DND-41 (cell line): ENCODE measurements around the gene GLCE.

Experiments used
- ATAC-seq: fragments of 200-7000 bp; cut with Tn5 transposase; 3 replicates; pipeline ENCODE4 v1.9.1; 2021; ENCODE audit warnings: low read depth; ENCODE audit not compliant: insufficient read depth
- DNase-seq: peaks from one replicate; pipeline ENCODE4 v3.0.0-alpha.2; 2020
- H2AFZ ChIP-seq: 2 replicates; pipeline ENCODE4 v1.6.0; 2012; ENCODE audit warnings: low read depth, low read length
- H3K27ac ChIP-seq: 2 replicates; pipeline ENCODE4 v1.5.1; 2012; ENCODE audit warnings: low read length, inconsistent platforms
- H3K27me3 ChIP-seq: fragments of 200-600 bp; sonication (generic); 2 replicates; pipeline ENCODE4 v1.6.0; 2012; ENCODE audit warnings: low read length, mild to moderate bottlenecking, inconsistent platforms; ENCODE audit not compliant: insufficient read depth, poor library complexity
- H3K36me3 ChIP-seq: 2 replicates; pipeline ENCODE4 v1.5.1; 2012; ENCODE audit warnings: low read length, inconsistent platforms; ENCODE audit not compliant: insufficient read depth
- H3K4me1 ChIP-seq: 2 replicates; pipeline ENCODE4 v1.5.1; 2012; ENCODE audit warnings: mild to moderate bottlenecking, low read length; ENCODE audit not compliant: insufficient read depth
- H3K4me2 ChIP-seq: 2 replicates; pipeline ENCODE4 v1.6.0; 2012; ENCODE audit warnings: mild to moderate bottlenecking, moderate library complexity, low read length, inconsistent platforms; ENCODE audit not compliant: insufficient read depth
- H3K4me3 ChIP-seq, 2 experiments: fragments of 200-600 bp in 1 of 2; shearing (Covaris generic) in 1 of 2; 2 replicates each; pipeline ENCODE4 v1.5.1; 2012 to 2016; ENCODE audit warnings: inconsistent platforms in 2 of 2, low read length in 2 of 2, mild to moderate bottlenecking in 2 of 2, low read depth in 1 of 2, moderate library complexity in 1 of 2
- H3K79me2 ChIP-seq: 2 replicates; pipeline ENCODE4 v1.6.0; 2012; ENCODE audit warnings: low read length, inconsistent platforms; ENCODE audit not compliant: insufficient read depth
- H3K9ac ChIP-seq: 2 replicates; pipeline ENCODE4 v1.6.0; 2012; ENCODE audit warnings: low read depth, mild to moderate bottlenecking, inconsistent platforms, low read length, moderate library complexity
- H3K9me3 ChIP-seq: 2 replicates; pipeline ENCODE4 v1.5.1; 2012; ENCODE audit warnings: low read length, moderate library complexity, mild to moderate bottlenecking, inconsistent platforms; ENCODE audit not compliant: insufficient read depth, severe bottlenecking
- H4K20me1 ChIP-seq: 2 replicates; pipeline ENCODE4 v1.6.0; 2012; ENCODE audit warnings: low read length; ENCODE audit not compliant: insufficient read depth
- EZH2 ChIP-seq: IDR thresholded peaks from 3 replicates; pipeline ENCODE4 v1.6.1; 2012; ENCODE audit warnings: borderline replicate concordance, low read depth, mild to moderate bottlenecking, moderate library complexity, low read length, inconsistent platforms; ENCODE audit not compliant: severe bottlenecking
- TF ChIP-seq, protein P1 (sequence below): IDR thresholded peaks from 2 replicates; pipeline ENCODE4 v1.5.1; 2012; ENCODE audit warnings: borderline replicate concordance, low read length, moderate library complexity, mild to moderate bottlenecking; ENCODE audit not compliant: poor library complexity, severe bottlenecking; ENCODE audit errors: extremely low read depth

GLCE gene

DNA sequence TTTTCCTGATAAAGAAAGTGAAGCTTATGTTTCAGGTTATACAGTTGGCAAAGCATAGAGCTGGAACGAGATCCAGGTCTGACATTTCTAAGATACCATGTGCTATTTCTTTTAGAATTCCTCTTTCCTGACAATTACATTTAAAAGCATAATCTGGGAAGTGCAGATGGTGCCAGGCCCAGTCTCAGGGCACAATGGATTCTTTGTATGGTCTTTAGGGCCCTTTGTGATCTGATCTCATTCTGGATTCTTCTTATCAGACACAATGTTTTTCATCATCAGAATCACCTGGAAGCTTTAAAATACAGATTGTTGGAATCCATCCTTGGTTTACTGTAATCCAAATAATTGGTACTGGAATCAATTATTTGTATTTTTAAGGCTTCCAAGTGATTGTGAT, 18.6 kb upstream of the GLCE start:
- H3K27ac ChIP-seq: no peak overlapping the region
- peaks cover 14% of the 10 kb centered on the region for H3K27me3 ChIP-seq
- ATAC-seq (no peak), DNase-seq (no peak)
- no peaks in the 10 kb centered on the region for H3K4me1 ChIP-seq
- TF ChIP-seq EZH2: no peak
- TF ChIP-seq, protein P1, sequence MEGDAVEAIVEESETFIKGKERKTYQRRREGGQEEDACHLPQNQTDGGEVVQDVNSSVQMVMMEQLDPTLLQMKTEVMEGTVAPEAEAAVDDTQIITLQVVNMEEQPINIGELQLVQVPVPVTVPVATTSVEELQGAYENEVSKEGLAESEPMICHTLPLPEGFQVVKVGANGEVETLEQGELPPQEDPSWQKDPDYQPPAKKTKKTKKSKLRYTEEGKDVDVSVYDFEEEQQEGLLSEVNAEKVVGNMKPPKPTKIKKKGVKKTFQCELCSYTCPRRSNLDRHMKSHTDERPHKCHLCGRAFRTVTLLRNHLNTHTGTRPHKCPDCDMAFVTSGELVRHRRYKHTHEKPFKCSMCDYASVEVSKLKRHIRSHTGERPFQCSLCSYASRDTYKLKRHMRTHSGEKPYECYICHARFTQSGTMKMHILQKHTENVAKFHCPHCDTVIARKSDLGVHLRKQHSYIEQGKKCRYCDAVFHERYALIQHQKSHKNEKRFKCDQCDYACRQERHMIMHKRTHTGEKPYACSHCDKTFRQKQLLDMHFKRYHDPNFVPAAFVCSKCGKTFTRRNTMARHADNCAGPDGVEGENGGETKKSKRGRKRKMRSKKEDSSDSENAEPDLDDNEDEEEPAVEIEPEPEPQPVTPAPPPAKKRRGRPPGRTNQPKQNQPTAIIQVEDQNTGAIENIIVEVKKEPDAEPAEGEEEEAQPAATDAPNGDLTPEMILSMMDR: no peak
- H2AFZ ChIP-seq: no peak overlapping the region
- H4K20me1 ChIP-seq: no peaks in the 10 kb centered on the region
- no peak overlapping the region for H3K9ac ChIP-seq
- no peaks in the 10 kb centered on the region for H3K79me2 ChIP-seq
- no peaks in the 10 kb centered on the region for H3K36me3 ChIP-seq
- no peaks in the 10 kb centered on the region for H3K9me3 ChIP-seq
- H3K4me3 ChIP-seq: no peak overlapping the region
- H3K4me2 ChIP-seq: no peak overlapping the region

DNA sequence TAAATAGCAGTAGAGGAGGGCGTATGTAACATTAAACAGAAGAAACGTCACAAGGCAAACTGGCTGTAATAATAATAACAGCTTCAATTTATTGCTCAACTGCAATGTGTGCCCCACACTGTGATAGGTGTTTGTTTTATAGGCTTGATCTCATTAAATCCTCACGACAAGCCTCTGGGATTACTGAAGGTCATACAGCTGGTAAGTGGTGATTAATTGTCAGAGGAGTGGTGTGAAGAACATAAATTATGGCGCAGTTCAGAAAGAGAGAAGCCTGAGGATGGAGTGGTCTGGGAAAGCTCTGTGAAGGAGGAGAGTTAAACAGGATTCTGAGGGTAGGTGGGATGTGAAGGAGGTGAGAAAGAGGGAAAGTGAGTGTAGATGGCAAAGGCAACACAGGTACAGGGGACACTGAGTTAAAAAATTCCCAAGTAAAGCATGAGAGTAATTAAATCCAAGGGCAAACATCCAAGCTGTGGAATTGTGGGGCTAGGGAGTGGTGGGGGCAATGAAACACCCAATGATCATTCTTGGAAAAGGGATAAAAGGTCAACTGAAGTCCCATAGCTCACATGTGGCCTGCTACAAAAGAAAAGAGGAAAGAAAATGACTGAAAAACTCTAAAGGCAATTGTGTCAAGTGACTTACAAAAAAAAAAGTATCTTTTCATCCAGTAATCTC, 16.5 kb upstream of the GLCE start:
- Histone ChIP-seq H3K9me3 (no peaks in the 10 kb centered on the region), H3K27me3 (peaks cover 15% of the 10 kb centered on the region), H3K9ac (no peak overlapping the region), H3K4me3 (no peak overlapping the region), H3K79me2 (no peaks in the 10 kb centered on the region), H3K27ac (no peak overlapping the region), H4K20me1 (no peaks in the 10 kb centered on the region), H3K36me3 (no peaks in the 10 kb centered on the region), H2AFZ (no peak overlapping the region), H3K4me1 (no peaks in the 10 kb centered on the region), H3K4me2 (no peak overlapping the region)
- DNase-seq (no peak), ATAC-seq (no peak)
- TF ChIP-seq, protein P1: no peak
- TF ChIP-seq EZH2: no peak

DNA sequence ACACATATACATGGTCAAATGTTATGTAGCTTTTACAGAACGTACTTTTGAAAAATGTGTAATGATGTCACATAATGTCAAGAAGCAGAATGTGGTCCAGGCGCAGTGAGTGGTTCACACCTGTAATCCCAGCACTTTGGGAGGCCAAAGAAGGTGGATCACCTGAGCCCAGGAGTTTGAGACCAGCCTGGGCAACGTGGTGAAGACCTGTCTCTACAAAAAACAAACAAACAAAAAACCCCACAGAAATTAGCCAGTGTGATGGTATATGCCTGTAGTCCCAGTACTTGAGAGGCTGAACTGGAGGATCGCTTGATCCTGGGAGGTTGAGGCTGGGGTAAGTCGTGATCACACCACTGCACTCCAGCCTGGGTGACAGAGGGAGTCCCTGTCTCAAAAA, 15.9 kb upstream of the GLCE start:
- Histone ChIP-seq H3K4me2 (no peak overlapping the region), H3K4me3 (no peak overlapping the region), H3K36me3 (no peaks in the 10 kb centered on the region), H3K9ac (no peak overlapping the region), H4K20me1 (no peaks in the 10 kb centered on the region), H3K27me3 (peaks cover 13% of the 10 kb centered on the region), H2AFZ (no peak overlapping the region), H3K27ac (no peak overlapping the region), H3K79me2 (no peaks in the 10 kb centered on the region), H3K4me1 (no peaks in the 10 kb centered on the region), H3K9me3 (no peaks in the 10 kb centered on the region)
- TF ChIP-seq, protein P1: no peak
- no peak for TF ChIP-seq EZH2
- ATAC-seq (no peak), DNase-seq (no peak)
